Astrocyte of the spinal cord (primary cell): Measurements from ENCODE around the gene PSAT1.
A peak's percentile ranks its signal among the peaks of the same experiment; 100 is the strongest.

Experiments
- DNase-seq: peaks from one replicate; pipeline ENCODE4 v3.0.0; 2011; ENCODE audit warnings: low read depth, low spot score
- H3K4me3 ChIP-seq: 2 replicates; pipeline ENCODE4 v1.5.1; 2011; ENCODE audit warnings: low read depth, mild to moderate bottlenecking, low read length, moderate library complexity
- CTCF ChIP-seq: IDR thresholded peaks from 2 replicates; pipeline ENCODE4 v1.5.1; 2012; ENCODE audit warnings: low read depth, mild to moderate bottlenecking, low read length, inconsistent platforms
- in situ Hi-C: cut with HindIII; loops from 2 replicates; pipeline ENCODE4 v1.10.0; 2017; ENCODE audit warnings: low sequenced_read_pairs

PSAT1 gene

GRCh38 chr9:78369639-78370219 is 72.8 kb downstream of the PSAT1 start:
- peak; percentile 96 for TF ChIP-seq CTCF
- DNase-seq: peak; percentile 66
- in situ Hi-C loops: no loop called here
- H3K4me3 ChIP-seq: no peak overlapping the region

DNA sequence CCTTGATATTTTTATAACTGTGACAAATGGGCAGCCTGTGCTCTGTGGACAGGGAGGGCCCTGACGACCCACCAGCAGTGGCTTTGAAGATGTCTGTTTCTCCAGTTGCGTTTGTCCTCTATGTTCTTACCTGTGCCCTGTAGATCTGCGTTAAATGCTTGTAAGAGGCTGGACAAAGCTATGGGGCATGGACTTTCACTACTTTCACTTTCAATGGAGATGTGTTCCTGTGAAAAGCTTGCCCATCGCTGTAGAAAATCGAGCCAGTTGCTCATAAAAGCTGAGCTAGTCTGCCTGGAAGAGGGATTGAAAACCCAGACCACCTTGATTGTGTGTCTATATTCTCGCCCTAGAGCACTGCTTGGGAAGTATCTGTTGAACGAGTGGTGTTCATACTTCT is 74.1 kb downstream of the PSAT1 start:
- in situ Hi-C loops: no loop called here
- DNase-seq: no peak
- no peak for TF ChIP-seq CTCF
- no peak overlapping the region for H3K4me3 ChIP-seq

GRCh38 chr9:78371981-78372380 is 75.1 kb downstream of the PSAT1 start:
- no peak for DNase-seq

More at GRCh38 chr9:78371981-78372380, 75.1 kb downstream of the PSAT1 start:
- H3K4me3 ChIP-seq: no peak overlapping the region
- TF ChIP-seq CTCF: no peak
- in situ Hi-C loops: no loop called here
